Lower leg skin (tissue), 3 donors: ENCODE measurements around the gene MAN2B1.

Source experiments
- POLR2A ChIP-seq, 2 donors: fragments of 450-650 bp; IDR thresholded peaks; one replicate each; pipeline ENCODE4 v1.6.1; 2016 to 2017; ENCODE audit warnings: antibody characterized with exemption in 2 of 2, mild to moderate bottlenecking in 1 of 2, moderate library complexity in 1 of 2
- TF ChIP-seq, protein P1 (sequence below), 3 donors: fragments of 450-650 bp; IDR thresholded peaks; one replicate each; pipeline ENCODE4 v1.5.1; 2016; ENCODE audit warnings: antibody characterized with exemption in 3 of 3, mild to moderate bottlenecking in 3 of 3, moderate library complexity in 2 of 3

DNA sequence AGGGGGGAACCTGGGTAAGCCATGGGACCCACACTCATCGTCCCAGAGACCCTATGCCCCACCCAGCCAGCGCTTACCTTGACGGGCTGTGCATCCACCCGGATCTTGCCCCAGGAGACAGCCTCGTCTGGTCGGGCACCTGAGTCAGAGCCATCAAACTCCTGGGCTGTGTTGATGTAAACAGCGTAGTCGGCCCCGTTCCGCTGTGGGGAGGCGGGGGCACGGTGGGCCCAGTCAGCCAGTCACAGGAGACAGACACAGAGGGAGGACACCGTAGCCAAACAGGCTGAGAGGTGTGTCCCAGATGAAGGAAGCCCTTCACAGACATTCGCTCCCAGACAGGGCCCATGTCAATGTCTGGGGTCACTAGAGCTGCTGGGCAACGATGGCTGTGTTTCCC lies 9.4 kb upstream of the MAN2B1 start:
- TF ChIP-seq, protein P1, sequence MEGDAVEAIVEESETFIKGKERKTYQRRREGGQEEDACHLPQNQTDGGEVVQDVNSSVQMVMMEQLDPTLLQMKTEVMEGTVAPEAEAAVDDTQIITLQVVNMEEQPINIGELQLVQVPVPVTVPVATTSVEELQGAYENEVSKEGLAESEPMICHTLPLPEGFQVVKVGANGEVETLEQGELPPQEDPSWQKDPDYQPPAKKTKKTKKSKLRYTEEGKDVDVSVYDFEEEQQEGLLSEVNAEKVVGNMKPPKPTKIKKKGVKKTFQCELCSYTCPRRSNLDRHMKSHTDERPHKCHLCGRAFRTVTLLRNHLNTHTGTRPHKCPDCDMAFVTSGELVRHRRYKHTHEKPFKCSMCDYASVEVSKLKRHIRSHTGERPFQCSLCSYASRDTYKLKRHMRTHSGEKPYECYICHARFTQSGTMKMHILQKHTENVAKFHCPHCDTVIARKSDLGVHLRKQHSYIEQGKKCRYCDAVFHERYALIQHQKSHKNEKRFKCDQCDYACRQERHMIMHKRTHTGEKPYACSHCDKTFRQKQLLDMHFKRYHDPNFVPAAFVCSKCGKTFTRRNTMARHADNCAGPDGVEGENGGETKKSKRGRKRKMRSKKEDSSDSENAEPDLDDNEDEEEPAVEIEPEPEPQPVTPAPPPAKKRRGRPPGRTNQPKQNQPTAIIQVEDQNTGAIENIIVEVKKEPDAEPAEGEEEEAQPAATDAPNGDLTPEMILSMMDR (IDR thresholded peaks at IDR 0.05), result no peak
- TF ChIP-seq POLR2A (IDR thresholded peaks at IDR 0.05), result no peak
